Tibial nerve (tissue), 4 donors: ENCODE results near the gene GPAT3. TPM values are rescaled to one million over a fixed set of nuclear protein-coding genes. Genes with fewer than 3 reads are reported as not detected.

Experiments used
- DNase-seq, 2 donors: peaks; one replicate each; pipeline ENCODE4 v3.0.0-alpha.2; 2019; ENCODE audit warnings: low spot score in 2 of 2
- H3K27ac ChIP-seq, 4 donors: fragments of 200-600 bp; sonication (generic) in 3 of 4; one replicate each; pipeline ENCODE4 v1.5.1; 2017 to 2019; ENCODE audit warnings: mild to moderate bottlenecking in 1 of 4
- H3K27me3 ChIP-seq, 2 donors: fragments of 200-600 bp; sonication (generic) in 1 of 2; one replicate each; pipeline versions ENCODE4 v1.5.1 to v1.6.0; 2017 to 2019
- H3K36me3 ChIP-seq, 3 donors: fragments of 200-600 bp; sonication (generic); one replicate each; pipeline ENCODE4 v1.5.1; 2018 to 2019
- H3K4me1 ChIP-seq, 4 donors: fragments of 200-600 bp; sonication (generic) in 3 of 4; one replicate each; pipeline ENCODE4 v1.5.1; 2017 to 2019
- H3K4me3 ChIP-seq, 4 donors: fragments of 200-600 bp; sonication (generic) in 3 of 4; one replicate each; pipeline ENCODE4 v1.5.1; 2017 to 2019; ENCODE audit warnings: mild to moderate bottlenecking in 1 of 4, moderate library complexity in 1 of 4
- H3K9me3 ChIP-seq, 4 donors: fragments of 200-600 bp; sonication (generic) in 3 of 4; one replicate each; pipeline ENCODE4 v1.5.1; 2017 to 2019
- CTCF ChIP-seq, 5 experiments: fragments of 200-600 bp in 3 of 5; fragments of 450-650 bp in 2 of 5; sonication (generic) in 3 of 5; IDR thresholded peaks; one replicate each; pipeline ENCODE4 v1.5.1; 2016 to 2019; ENCODE audit warnings: antibody characterized with exemption in 5 of 5, mild to moderate bottlenecking in 3 of 5, moderate library complexity in 2 of 5
- EP300 ChIP-seq, 2 donors: sonication (generic); formaldehyde crosslinking; IDR thresholded peaks; one replicate each; pipeline ENCODE4 v1.6.1; 2017; ENCODE audit warnings: antibody characterized with exemption in 2 of 2, mild to moderate bottlenecking in 1 of 2
- POLR2A ChIP-seq, 2 donors: fragments of 450-650 bp; IDR thresholded peaks; one replicate each; pipeline ENCODE4 v1.6.1; 2017; ENCODE audit warnings: antibody characterized with exemption in 2 of 2, mild to moderate bottlenecking in 2 of 2, moderate library complexity in 2 of 2
- WGBS, 2 donors: methylation state at CpG; one replicate each; pipeline ENCODE4 v1.1.5; 2018; 5-methylcytosine and 5-hydroxymethylcytosine counted together
- total RNA-seq, 4 donors: library from RNA; depleted of rRNA; stranded (reverse); fragments of >200 nt; gene quantifications; one replicate each; pipeline ENCODE4 v1.1.0, GENCODE V29; 2016

The GPAT3 gene
- total RNA-seq, 4 donors from 2014 or later: 0.90 to 8.1 (median 6.7) TPM

DNA sequence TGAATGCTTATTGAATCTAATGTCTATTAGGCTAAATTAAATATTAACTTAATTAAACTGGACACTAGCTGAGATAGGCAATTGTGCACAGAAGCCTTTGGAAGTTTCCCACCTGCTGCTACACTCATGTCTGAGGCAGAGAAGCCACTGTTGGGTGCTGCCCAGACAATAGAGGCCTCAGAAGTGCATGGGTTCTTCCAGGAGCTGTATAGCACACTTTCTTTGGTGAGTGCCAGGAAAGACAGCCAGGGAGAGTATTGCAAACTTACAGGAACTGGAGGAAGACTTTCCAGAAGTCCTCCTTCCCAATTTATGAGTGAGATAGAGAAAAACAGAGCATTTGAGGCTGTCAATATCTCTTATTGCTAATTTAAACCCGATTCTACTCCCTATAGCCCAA lies 89.9 kb downstream of the GPAT3 start:
- 66 to 71% methylated on average over 1 of the region's 1 CpG for WGBS, 2 donors
- no peak for DNase-seq
- Histone ChIP-seq H3K36me3 (no peaks in the 10 kb centered on the region), H3K4me1 (no peaks in the 10 kb centered on the region), H3K4me3 (no peak overlapping the region), H3K9me3 (peaks cover 0 to 24% (median 0%) of the 10 kb centered on the region in 4 donors), H3K27ac (no peak overlapping the region), H3K27me3 (no peaks in the 10 kb centered on the region)
- TF ChIP-seq CTCF (IDR thresholded peaks at IDR 0.05) (no peak), POLR2A (IDR thresholded peaks at IDR 0.05) (no peak), EP300 (IDR thresholded peaks at IDR 0.05) (no peak)

DNA sequence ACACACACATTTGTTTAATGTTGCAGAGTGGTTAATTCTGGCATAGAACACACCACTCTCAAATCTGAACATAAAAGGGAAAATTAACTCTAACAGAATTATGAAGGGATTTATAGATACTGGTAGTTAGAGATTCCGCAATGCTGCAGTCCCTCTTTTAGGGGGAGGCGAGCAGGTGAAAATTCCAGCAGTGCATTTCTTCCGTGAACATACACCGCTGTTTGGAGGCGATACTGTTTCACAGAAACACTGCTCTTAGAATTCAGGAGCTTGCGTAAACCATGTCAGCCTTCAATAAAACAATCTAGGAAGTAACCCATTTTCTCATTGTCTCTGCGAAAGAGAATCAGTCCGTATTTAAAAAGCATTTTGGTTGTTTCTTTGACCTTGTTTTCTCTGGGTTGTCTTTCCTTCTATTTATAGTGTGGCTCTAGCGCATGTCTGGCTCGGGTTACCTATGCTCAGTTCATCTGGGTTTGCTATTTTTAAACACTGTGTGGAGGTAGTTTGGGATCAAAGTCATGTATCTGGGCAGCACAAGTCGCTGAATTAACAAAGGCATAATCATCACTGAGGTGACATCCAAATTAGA lies 90.4 kb downstream of the GPAT3 start:
- 55 to 59% methylated on average over 11 of the region's 11 CpGs for WGBS, 2 donors
- no peak for TF ChIP-seq EP300 (IDR thresholded peaks at IDR 0.05)
- TF ChIP-seq POLR2A (IDR thresholded peaks at IDR 0.05): no peak
- no peak for TF ChIP-seq CTCF (IDR thresholded peaks at IDR 0.05)
- Histone ChIP-seq H3K27me3 (no peaks in the 10 kb centered on the region), H3K9me3 (peaks cover 0 to 19% (median 0%) of the 10 kb centered on the region in 4 donors), H3K36me3 (no peaks in the 10 kb centered on the region), H3K27ac (no peak overlapping the region), H3K4me1 (no peaks in the 10 kb centered on the region), H3K4me3 (no peak overlapping the region)
- no peak for DNase-seq

- no peaks in the 10 kb centered on the region for H3K36me3 ChIP-seq
- H3K4me3 ChIP-seq: no peak overlapping the region
- no peaks in the 10 kb centered on the region for H3K27me3 ChIP-seq
- H3K27ac ChIP-seq: no peak overlapping the region
- no peak for TF ChIP-seq POLR2A (IDR thresholded peaks at IDR 0.05)
- peak in 1 of 2 donors; percentile 25 for TF ChIP-seq EP300 (IDR thresholded peaks at IDR 0.05)
- DNase-seq: peak in 1 of 2 donors; percentile 8
- 58 to 71% methylated on average over 6 of the region's 6 CpGs for WGBS, 2 donors
- no peaks in the 10 kb centered on the region for H3K9me3 ChIP-seq
- H3K4me1 ChIP-seq: no peaks in the 10 kb centered on the region
These were observed 94.2 kb downstream of the GPAT3 start for GRCh38 chr4:83629945-83630721.

GRCh38 chr4:83631066-83631465 lies 95.2 kb downstream of the GPAT3 start:
- Histone ChIP-seq H3K4me1 (no peaks in the 10 kb centered on the region), H3K27ac (no peak overlapping the region)
- WGBS, 2 donors: 67 to 68% methylated on average over 2 of the region's 2 CpGs

DNA sequence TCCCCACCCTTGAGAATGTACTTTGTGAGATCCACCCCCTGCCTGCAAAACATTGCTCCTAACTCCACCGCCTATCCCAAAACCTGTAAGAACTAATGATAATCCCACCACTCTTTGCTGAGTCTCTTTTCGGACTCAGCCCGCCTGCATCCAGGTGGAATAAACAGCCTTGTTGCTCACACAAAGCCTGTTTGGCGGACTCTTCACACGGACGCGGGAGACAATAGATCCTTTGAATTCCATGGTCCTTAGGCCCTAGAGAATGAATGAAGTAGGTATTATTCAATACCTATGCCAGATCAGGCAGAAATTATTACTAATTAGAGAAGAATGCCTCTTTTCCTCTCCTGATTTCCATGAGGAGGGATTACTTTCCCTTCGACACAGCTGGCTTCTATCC lies 101.0 kb downstream of the GPAT3 start:
- H3K27ac ChIP-seq: no peak overlapping the region
- WGBS, 2 donors: 87 to 91% methylated on average over 8 of the region's 8 CpGs

More at GRCh38 chr4:83631066-83631465, 95.2 kb downstream of the GPAT3 start:
- Histone ChIP-seq H3K9me3 (no peaks in the 10 kb centered on the region), H3K36me3 (no peaks in the 10 kb centered on the region), H3K4me3 (no peak overlapping the region), H3K27me3 (no peaks in the 10 kb centered on the region)
- no peak for DNase-seq
- no peak for TF ChIP-seq EP300 (IDR thresholded peaks at IDR 0.05)
- no peak for TF ChIP-seq CTCF (IDR thresholded peaks at IDR 0.05)
- TF ChIP-seq POLR2A (IDR thresholded peaks at IDR 0.05): no peak

More for the DNA sequence above, 101.0 kb downstream of the GPAT3 start:
- TF ChIP-seq POLR2A (IDR thresholded peaks at IDR 0.05) (no peak), CTCF (IDR thresholded peaks at IDR 0.05) (no peak), EP300 (IDR thresholded peaks at IDR 0.05) (no peak)
- Histone ChIP-seq H3K36me3 (no peaks in the 10 kb centered on the region), H3K4me1 (no peaks in the 10 kb centered on the region), H3K9me3 (no peaks in the 10 kb centered on the region), H3K4me3 (no peak overlapping the region), H3K27me3 (no peaks in the 10 kb centered on the region)
- no peak for DNase-seq
